GM18519 (cell line): ENCODE measurements around the gene SERPINI2.
"Not testable (repeated sequence)": the region's sequence is repeated elsewhere in the genome, so short reads cannot be mapped to it uniquely, and the experiment has no call there.

ENCODE experiments used
- ATAC-seq: cut with Tn5 transposase; IDR thresholded peaks from one replicate; pipeline ENCODE4 v1.9.1; 2021; ENCODE audit warnings: mild to moderate bottlenecking, moderate library complexity; ENCODE audit not compliant: unreplicated experiment, low FRiP score

The SERPINI2 gene

GRCh38 chr3:167451282-167451681, 22.6 kb downstream of the SERPINI2 start:
- ATAC-seq = no peak

- ATAC-seq = no peak
These were observed 23.2 kb downstream of the SERPINI2 start for GRCh38 chr3:167450675-167451074.

GRCh38 chr3:167450195-167450594, 23.6 kb downstream of the SERPINI2 start:
- peak; percentile 43 for ATAC-seq

- no peak for ATAC-seq
These were observed 28.4 kb downstream of the SERPINI2 start for GRCh38 chr3:167445491-167445890.

- no peak for ATAC-seq
These were observed 32.6 kb downstream of the SERPINI2 start for GRCh38 chr3:167441256-167441655.

GRCh38 chr3:167437428-167438139, 36.3 kb downstream of the SERPINI2 start:
- ATAC-seq = no peak

- not testable (repeated sequence) for ATAC-seq
These were observed 46.9 kb downstream of the SERPINI2 start for GRCh38 chr3:167426962-167427361.

- not testable (repeated sequence) for ATAC-seq
These were observed 51.4 kb downstream of the SERPINI2 start for GRCh38 chr3:167422396-167422795.

- ATAC-seq = no peak
These were observed 64.2 kb downstream of the SERPINI2 start for GRCh38 chr3:167409611-167410010.

- no peak for ATAC-seq
These were observed 66.9 kb downstream of the SERPINI2 start for GRCh38 chr3:167406876-167407492.

GRCh38 chr3:167397826-167398225, 76.0 kb downstream of the SERPINI2 start:
- no peak for ATAC-seq

GRCh38 chr3:167396075-167396474, 77.8 kb downstream of the SERPINI2 start:
- ATAC-seq = no peak

- no peak for ATAC-seq
These were observed 79.8 kb downstream of the SERPINI2 start for GRCh38 chr3:167394003-167394402.
